RWPE1 (cell line): ENCODE measurements around the gene ZMYND11.

Source experiments
- CTCF ChIA-PET: fragments of 350-600 bp; sonication (Branson Sonifier 250); formaldehyde crosslinking; extraction: SDS; loops from one replicate; lab custom pipeline; 2021; lab: Yijun Ruan, JAX
- POLR2A ChIA-PET: fragments of 400-600 bp; formaldehyde crosslinking; extraction: SDS; loops from one replicate; lab custom pipeline; 2020; ENCODE audit warnings: antibody characterized with exemption; ENCODE audit not compliant: low non-redundant PET; lab: Yijun Ruan, JAX
- DNase-seq: peaks from one replicate; pipeline ENCODE4 v3.0.0; 2012; ENCODE audit warnings: low spot score
- H3K27ac ChIP-seq: fragments of 450-650 bp; 2 replicates; pipeline ENCODE4 v1.5.1; 2017
- CTCF ChIP-seq: fragments of 450-650 bp; conservative IDR thresholded peaks from 2 replicates; pipeline ENCODE4 v1.5.1; 2017; ENCODE audit warnings: low read depth, mild to moderate bottlenecking

Gene ZMYND11

GRCh38 chr10:91313-91712, 43.9 kb upstream of the ZMYND11 start:
- ChIA-PET CTCF (no interaction called here), POLR2A (no interaction called here)
- no peak for DNase-seq
- H3K27ac ChIP-seq = no peak overlapping the region
- no peak for TF ChIP-seq CTCF

- ChIA-PET CTCF (no interaction called here), POLR2A (no interaction called here)
- TF ChIP-seq CTCF = no peak
- H3K27ac ChIP-seq = no peak overlapping the region
- DNase-seq = no peak
Measured at GRCh38 chr10:92153-92552, 43.1 kb upstream of the ZMYND11 start.

- no peak for TF ChIP-seq CTCF
- peak; percentile 45 for DNase-seq
- no peak overlapping the region for H3K27ac ChIP-seq
- POLR2A ChIA-PET = no interaction called here
- CTCF ChIA-PET = no interaction called here
Measured at GRCh38 chr10:92846-93245, 42.4 kb upstream of the ZMYND11 start.

GRCh38 chr10:94613-95012, 40.6 kb upstream of the ZMYND11 start:
- CTCF ChIA-PET = no interaction called here
- DNase-seq = no peak
- no peak overlapping the region for H3K27ac ChIP-seq
- TF ChIP-seq CTCF = no peak
- POLR2A ChIA-PET = no interaction called here

GRCh38 chr10:95356-96115, 39.7 kb upstream of the ZMYND11 start:
- DNase-seq = no peak
- no peak overlapping the region for H3K27ac ChIP-seq
- ChIA-PET CTCF (interaction anchor here (0.6 to 0.8 kb wide), 2 partner anchors 22 to 45 kb away, joined by 3 to 4 read pairs; no protein-coding TSS in a partner anchor), POLR2A (no interaction called here)
- TF ChIP-seq CTCF = no peak

GRCh38 chr10:96466-96865, 38.8 kb upstream of the ZMYND11 start:
- no peak overlapping the region for H3K27ac ChIP-seq
- ChIA-PET CTCF (interaction anchor here (0.6 to 0.8 kb wide), 2 partner anchors 23 to 44 kb away, joined by 3 to 4 read pairs; no protein-coding TSS in a partner anchor), POLR2A (no interaction called here)
- no peak for TF ChIP-seq CTCF
- no peak for DNase-seq
